ENCODE results near the gene MRPL38. TPM values are rescaled to one million over a fixed set of nuclear protein-coding genes. Genes with fewer than 3 reads are reported as not detected.

MRPL38 gene
- polyA plus RNA-seq, 3 donors: 27.8 to 44.1 (median 36.0) TPM

- Histone ChIP-seq H3K4me2 (replicated peaks; ENCODE audit: extremely low read depth, low read length, poor library complexity, severe bottlenecking) (peak overlapping the region; percentile 80), H4K20me1 (ENCODE audit: insufficient read depth, low read length) (no peaks in the 10 kb centered on the region), H3K79me2 (ENCODE audit: insufficient read depth, low read length) (no peaks in the 10 kb centered on the region), H3K27me3 (ENCODE audit: control insufficient read depth in 2 of 2, insufficient read depth in 2 of 2, low read length in 2 of 2) (peaks cover 16 to 48% of the 10 kb centered on the region in 2 donors), H3K9ac (ENCODE audit: insufficient read depth, low read length, poor library complexity, severe bottlenecking) (no peak overlapping the region), H3K36me3 (replicated peaks in 1 of 2; ENCODE audit: control insufficient read depth in 1 of 2, insufficient read depth in 2 of 2, low read length in 2 of 2) (no peaks in the 10 kb centered on the region), H2AFZ (ENCODE audit: insufficient read depth, low read depth, low read length, poor library complexity, severe bottlenecking) (peak overlapping the region; percentile 76), H3K4me3 (replicated peaks in 1 of 3; ENCODE audit: low read depth in 2 of 3, low read length in 3 of 3) (peak overlapping the region in 2 of 3 experiments; percentile 23 to 68), H3K27ac (ENCODE audit: low read depth in 1 of 2, low read length in 2 of 2) (no peak overlapping the region), H3K4me1 (ENCODE audit: control insufficient read depth in 1 of 2, insufficient read depth in 2 of 2, low read length in 2 of 2) (peaks cover 27 to 38% of the 10 kb centered on the region in 2 donors), H3K9me3 (replicated peaks in 1 of 2; ENCODE audit: control insufficient read depth in 1 of 2, insufficient read depth in 1 of 2, low read length in 2 of 2) (peaks cover 0 to 5% of the 10 kb centered on the region in 2 donors)
- H3K9me3 Mint-ChIP-seq: peaks cover 0 to 14% (median 4%) of the 10 kb centered on the region in 7 donors
- intact Hi-C loops (cut with micrococcal nuclease): no loop called here
- peak; percentile 72 for TF ChIP-seq CTCF (IDR thresholded peaks at IDR 0.05)
- H3K27ac Mint-ChIP-seq: no peak overlapping the region
- peaks cover 55 to 68% (median 55%) of the 10 kb centered on the region in 3 donors for H3K27me3 Mint-ChIP-seq (ENCODE audit: low read depth in 3 of 3)
- peak; percentile 56 to 67 (median 62) for DNase-seq
- H3K36me3 Mint-ChIP-seq: peaks cover 2 to 6% of the 10 kb centered on the region in 2 donors
- H3K4me3 Mint-ChIP-seq: peak overlapping the region; percentile 73 to 95
- H3K4me1 Mint-ChIP-seq: peaks cover 28% of the 10 kb centered on the region
- WGBS (ENCODE audit: insufficient coverage): under 1% methylated on average over 56 of the region's 56 CpGs
These were observed 26.9 kb downstream of the MRPL38 start for GRCh38 chr17:75877752-75878173.

- Histone ChIP-seq H3K36me3 (replicated peaks in 1 of 2; ENCODE audit: control insufficient read depth in 1 of 2, insufficient read depth in 2 of 2, low read length in 2 of 2) (no peaks in the 10 kb centered on the region), H3K9me3 (replicated peaks in 1 of 2; ENCODE audit: control insufficient read depth in 1 of 2, insufficient read depth in 1 of 2, low read length in 2 of 2) (peaks cover 0 to 5% of the 10 kb centered on the region in 2 donors), H4K20me1 (ENCODE audit: insufficient read depth, low read length) (no peaks in the 10 kb centered on the region), H3K27ac (ENCODE audit: low read depth in 1 of 2, low read length in 2 of 2) (no peak overlapping the region), H3K79me2 (ENCODE audit: insufficient read depth, low read length) (no peaks in the 10 kb centered on the region), H3K9ac (ENCODE audit: insufficient read depth, low read length, poor library complexity, severe bottlenecking) (no peak overlapping the region), H2AFZ (ENCODE audit: insufficient read depth, low read depth, low read length, poor library complexity, severe bottlenecking) (peak overlapping the region; percentile 76), H3K4me3 (replicated peaks in 1 of 3; ENCODE audit: low read depth in 2 of 3, low read length in 3 of 3) (peak overlapping the region; percentile 8 to 68 (median 23)), H3K4me2 (replicated peaks; ENCODE audit: extremely low read depth, low read length, poor library complexity, severe bottlenecking) (peak overlapping the region; percentile 80), H3K4me1 (ENCODE audit: control insufficient read depth in 1 of 2, insufficient read depth in 2 of 2, low read length in 2 of 2) (peaks cover 27 to 38% of the 10 kb centered on the region in 2 donors), H3K27me3 (ENCODE audit: control insufficient read depth in 2 of 2, insufficient read depth in 2 of 2, low read length in 2 of 2) (peaks cover 16 to 48% of the 10 kb centered on the region in 2 donors)
- peaks cover 28% of the 10 kb centered on the region for H3K4me1 Mint-ChIP-seq
- peak overlapping the region in 2 of 7 donors; percentile 40 to 60 for H3K27ac Mint-ChIP-seq
- peaks cover 0 to 14% (median 4%) of the 10 kb centered on the region in 7 donors for H3K9me3 Mint-ChIP-seq
- peak overlapping the region; percentile 73 to 95 for H3K4me3 Mint-ChIP-seq
- H3K27me3 Mint-ChIP-seq (ENCODE audit: low read depth in 3 of 3): peaks cover 51 to 66% (median 55%) of the 10 kb centered on the region in 3 donors
- H3K36me3 Mint-ChIP-seq: peaks cover 2 to 6% of the 10 kb centered on the region in 2 donors
- peak in 1 of 3 donors; percentile 56 for DNase-seq
- intact Hi-C loops (cut with micrococcal nuclease): no loop called here
- WGBS (ENCODE audit: insufficient coverage): 10% methylated on average over 37 of the region's 41 CpGs
- TF ChIP-seq CTCF (IDR thresholded peaks at IDR 0.05): no peak
These were observed 27.5 kb downstream of the MRPL38 start for GRCh38 chr17:75876938-75877751.
